T-helper 22 cell (primary cell): ENCODE measurements around the gene ST3GAL4.
"Not testable (repeated sequence)": the region's sequence is repeated elsewhere in the genome, so short reads cannot be mapped to it uniquely, and the experiment has no call there.

ENCODE experiments used
- DNase-seq: peaks from one replicate; pipeline ENCODE4 v3.0.0-alpha.2; 2020; ENCODE audit warnings: low read depth

Gene ST3GAL4, protein sequence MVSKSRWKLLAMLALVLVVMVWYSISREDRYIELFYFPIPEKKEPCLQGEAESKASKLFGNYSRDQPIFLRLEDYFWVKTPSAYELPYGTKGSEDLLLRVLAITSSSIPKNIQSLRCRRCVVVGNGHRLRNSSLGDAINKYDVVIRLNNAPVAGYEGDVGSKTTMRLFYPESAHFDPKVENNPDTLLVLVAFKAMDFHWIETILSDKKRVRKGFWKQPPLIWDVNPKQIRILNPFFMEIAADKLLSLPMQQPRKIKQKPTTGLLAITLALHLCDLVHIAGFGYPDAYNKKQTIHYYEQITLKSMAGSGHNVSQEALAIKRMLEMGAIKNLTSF

DNA sequence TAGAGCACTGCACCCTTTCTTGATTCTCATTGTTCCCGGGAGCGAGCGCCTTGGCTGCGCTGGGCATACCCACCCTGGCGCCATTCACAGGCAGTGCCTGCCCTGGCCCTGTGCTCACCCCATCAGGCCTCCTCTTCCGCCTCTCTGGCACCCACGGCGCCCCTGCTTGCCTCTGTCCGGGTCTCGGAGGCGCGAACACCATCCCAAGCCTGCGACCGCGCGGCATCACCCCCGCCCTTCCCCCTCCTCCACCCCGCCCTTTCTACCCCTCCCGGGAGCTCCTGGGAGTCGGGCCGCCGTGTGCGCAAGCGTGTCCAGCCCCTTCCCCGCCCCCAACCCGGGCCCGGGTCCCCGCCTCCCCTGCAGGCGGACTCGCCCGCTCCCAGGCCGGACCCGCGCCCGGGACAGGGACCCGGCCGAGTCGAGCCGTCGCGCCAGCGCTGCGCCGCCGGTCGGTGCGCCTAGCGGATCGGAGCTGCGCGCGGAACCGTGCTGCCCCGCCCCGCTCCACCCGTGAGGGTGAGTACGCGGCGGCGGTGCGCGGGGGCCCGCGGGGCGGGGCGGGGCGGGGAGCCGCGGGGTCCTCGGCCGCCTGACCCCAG, at the start of gene ST3GAL4:
TSS of gene ST3GAL4 (plus strand) at position 363 of the 602 bp plus-strand sequence. CDS start 50,470 bp downstream, outside the sequence.
- DNase-seq, result peak; percentile 34

DNA sequence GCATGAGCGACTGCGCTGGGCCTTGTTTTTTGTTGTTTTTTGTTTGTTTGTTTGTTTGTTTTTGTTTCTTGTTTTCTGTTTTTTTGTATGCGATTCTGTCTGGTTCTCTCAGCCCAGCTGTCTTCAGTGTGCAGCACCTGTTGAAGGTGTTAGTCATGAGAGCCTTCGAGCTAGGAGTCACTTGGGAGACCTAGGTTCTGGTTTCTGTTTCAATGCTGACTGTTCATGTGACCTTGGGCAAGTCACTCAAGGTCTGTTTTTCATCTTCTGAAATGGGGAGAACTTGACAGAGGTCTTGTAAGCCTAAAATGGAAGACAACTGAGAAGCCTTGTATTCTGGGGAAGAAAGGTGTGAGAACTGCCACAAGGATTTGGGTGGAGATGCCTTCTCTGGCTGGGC, 49.8 kb upstream of the ST3GAL4 start:
- no peak for DNase-seq

DNA sequence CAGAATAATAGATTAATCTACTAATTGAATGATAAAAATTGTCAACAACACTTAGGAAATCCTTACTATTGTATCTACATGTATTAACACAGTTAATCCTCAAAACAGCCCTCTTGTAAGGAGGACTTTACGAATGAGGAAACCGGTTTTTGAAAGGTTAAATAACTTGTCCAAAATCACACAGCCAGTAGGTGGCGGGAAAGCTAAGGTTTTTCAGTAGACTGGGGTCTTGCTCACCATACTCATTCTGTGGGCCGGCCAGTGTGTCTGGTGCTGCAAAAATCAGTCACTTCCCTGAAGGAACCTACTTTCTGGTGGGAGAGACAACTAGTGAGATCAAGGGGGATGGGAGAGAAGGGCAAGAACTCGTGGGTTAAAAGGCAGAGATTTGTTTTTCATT, 47.8 kb upstream of the ST3GAL4 start:
- no peak for DNase-seq

DNA sequence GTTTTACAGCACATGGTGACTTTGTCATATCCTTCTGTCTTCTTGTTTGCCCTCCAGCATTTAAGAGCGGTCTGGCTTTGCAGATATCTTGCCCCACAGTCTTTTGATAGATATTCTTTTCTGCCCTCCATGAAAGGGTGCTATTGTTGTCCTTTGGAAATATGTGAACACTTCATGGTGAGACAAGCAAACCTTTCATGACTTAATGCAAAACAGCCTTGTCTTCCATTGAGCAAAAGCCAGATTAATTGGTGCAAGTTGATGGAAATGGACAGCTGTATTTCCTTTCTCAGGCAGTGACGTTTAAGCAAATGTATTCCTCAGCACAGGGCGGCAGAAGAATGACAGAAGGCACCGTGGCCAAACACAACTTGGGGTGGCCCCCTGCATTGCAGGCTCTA, 47.2 kb upstream of the ST3GAL4 start:
- DNase-seq, result no peak

DNA sequence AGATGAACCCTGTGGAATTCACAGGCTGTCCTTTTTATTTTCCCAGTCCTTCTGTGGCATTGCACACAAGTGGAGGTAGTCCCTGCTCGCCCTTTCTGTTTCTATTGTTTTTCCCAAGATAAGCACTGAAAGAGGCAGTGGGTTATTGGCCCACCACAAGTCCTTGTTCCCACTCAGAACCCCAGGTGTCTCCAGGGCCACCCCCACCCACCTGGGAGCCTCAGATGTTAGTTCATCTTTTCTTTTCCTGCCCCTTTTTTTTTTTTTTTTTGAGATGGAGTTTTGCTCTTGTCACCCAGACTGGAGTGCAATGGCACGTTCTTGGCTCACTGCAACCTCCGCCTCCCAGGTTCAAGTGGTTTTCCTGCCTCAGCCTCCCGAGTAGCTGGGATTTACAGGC, 46.7 kb upstream of the ST3GAL4 start:
- DNase-seq, result not testable (repeated sequence)

DNA sequence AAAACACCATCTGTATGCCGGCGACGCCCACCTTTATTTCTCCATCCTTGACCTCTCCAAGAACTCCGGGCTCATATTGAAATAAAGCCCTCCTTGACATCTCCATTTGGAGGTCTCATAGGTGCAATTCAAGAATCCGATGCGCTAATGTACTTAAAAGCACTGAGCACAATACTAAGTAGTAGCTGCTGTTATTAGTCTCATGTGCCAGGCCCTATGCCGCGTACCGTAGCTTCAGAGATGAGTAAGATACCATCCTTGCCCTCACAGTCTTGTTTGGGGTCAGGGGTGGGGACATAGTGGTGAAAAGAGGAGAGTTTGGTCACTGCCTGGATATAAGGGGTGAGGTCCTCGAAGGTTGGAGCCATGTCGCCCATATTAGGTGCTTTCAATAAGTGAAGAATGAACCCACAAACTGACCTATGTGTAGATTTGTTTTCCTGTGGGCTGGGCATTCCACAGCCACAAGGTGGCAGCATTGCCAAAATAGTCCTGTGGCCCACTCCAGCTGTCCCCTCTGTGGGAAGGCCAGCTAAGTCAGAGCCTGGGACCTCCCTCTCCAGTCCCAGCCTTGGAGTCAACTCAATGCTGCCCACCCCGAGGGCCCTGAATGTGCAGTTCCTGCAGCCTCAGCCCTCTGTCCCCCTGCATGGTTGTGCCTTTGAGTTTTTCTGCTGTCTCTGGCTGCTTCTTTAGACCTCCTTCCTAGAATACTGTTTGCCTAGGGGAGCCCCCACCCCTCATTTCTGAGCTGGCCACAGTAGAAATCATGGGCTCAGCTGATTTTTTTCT, 45.1 kb upstream of the ST3GAL4 start:
- DNase-seq, result no peak

DNA sequence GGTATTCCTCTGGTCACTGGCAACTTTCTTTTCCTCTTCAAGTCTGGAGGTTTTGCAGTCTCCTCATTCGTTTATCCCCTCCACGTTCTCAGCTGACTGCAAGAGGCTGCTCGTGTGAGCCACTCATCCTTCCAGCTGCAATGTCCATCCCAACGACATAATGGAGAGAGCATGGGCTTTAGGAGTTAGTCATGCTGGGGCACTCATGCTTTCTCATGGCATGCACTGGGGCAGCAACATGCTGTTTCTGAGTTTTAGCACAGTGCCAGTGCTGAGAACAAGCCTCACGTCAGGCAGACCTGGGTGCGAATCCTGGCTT, 44.5 kb upstream of the ST3GAL4 start:
- DNase-seq, result no peak

DNA sequence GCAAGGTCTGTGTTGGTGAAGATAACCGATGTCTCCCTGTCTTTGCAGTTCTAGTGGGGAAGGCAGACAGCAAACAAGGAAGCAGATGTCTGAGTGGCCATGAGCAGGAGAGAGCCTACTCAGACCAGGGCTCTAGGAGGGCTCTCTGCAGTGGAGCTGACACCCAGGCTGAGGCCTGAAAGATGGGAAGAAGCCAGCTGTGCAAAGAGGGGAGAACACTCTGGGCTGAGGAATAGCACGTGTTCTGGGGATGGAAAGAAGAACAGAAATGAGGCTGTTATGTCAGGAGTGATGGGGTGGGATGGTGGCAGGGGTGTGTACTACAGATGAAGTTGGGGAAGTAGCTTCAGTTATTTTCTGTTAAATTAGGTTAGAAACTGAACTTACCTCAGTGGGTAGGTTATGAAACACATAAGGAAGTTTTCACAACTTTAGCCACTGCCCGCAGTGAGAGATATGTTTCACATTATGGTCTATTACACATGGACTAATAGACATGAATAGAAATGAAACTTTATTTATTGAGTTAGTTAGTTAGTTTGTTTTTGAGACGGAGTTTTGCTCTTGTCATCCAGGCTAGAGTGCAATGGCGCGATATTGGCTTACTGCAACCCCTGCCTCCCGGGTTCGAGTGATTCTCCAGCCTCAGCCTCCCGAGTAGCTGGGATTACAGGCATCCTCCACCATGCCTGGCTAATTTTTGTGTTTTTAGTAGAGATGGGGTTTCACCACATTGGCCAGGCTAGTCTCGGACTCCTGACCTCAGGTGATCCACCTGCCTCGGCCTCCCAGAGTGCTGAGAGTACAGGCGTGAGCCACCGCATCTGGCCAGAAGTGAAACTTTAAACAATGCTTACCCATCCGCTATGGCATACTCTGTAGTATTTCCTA, 43.8 kb upstream of the ST3GAL4 start:
- DNase-seq, result no peak

DNA sequence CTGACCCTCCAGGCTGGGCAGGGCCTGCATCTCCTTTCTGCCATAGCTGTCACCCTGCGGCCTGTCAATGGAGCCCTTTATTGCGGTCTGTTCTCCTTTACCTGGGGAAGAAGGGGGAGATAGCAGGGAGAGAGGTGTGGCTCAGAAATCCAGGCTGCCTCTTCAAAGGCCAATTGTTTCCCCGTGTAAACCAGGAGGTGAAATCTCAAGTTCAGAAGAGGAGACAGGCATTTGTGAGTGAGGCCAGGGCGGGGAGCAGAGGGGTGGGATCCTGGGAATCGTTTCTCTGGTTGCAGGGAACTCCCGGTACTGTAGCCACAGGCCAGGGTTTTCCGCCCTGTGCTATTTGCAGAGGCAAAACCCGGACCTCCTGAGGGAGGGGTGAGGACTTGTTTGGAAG, 42.5 kb upstream of the ST3GAL4 start:
- no peak for DNase-seq

DNA sequence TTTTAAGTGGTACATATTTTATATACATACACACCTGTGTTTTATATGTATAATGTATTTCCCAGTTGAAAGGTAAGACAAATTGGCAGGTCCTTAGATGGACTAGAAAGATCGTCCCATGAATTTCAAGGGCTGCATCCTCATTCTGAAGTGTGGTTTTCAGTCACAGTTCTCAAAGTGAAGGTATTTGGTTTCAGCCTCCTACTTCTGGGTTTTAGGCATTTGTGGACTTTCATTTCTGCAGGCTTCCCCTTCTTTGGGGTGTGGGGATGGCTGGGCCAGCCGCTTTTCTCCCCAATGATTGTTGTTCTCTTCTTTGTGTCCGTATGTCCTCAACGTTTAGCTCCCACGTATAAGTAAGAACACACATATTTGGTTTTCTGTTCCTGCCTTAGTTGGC, 41.7 kb upstream of the ST3GAL4 start:
- DNase-seq, result no peak

DNA sequence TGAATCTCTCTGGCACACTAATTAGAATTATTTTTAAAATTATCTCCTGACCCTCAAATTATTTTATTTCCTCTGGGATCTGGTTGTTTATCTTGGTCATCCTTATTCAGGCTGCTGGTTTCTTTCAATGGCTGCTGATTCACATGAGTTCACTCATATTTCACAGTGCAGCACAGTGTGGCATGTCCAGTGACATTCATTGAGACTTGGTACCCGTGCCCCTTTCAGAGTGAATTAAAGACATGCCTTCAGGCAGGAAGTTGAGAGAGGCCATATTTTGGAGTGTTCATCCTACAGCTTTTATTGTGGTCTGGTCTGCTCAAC, 38.1 kb upstream of the ST3GAL4 start:
- no peak for DNase-seq

DNA sequence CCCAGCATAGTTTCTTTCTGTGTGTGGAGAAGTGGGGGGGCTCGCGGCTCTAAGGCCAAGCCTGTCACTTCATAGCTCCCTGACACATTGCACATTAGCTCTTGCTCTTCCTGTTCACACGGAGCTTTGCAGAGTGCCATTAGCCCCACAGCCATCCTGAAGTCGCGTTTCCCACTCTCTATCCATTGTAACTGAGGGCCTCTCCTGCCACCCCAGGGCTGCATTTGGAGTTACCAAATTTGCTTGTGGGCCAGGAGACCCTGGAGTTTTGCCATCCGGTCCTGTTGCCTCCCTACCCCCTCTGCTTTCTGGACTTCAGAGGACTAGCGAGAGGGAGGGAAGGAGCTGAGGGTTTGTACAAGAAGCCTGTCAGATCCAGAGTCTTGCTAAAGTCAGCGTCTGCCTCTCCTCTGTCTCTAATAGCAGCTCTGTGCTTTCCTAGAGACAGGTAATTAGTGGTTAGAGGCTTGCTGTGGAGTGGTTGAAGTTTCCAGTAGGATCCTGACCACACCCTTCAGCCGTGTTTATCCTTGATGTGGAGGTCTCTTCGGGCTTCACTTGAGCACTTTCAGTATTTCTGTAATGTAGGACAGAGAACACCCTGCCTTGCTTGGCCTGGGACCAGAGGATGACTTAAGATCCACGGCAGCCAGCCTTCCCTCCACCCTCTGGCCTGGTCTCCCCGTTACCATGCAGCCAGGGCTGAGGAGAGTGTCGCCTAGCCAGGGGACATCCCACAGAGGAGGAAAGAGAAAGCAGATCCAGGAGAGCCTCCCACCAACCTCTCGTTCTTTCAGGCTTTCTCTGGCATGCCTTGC, 37.5 kb upstream of the ST3GAL4 start:
- DNase-seq, result no peak

DNA sequence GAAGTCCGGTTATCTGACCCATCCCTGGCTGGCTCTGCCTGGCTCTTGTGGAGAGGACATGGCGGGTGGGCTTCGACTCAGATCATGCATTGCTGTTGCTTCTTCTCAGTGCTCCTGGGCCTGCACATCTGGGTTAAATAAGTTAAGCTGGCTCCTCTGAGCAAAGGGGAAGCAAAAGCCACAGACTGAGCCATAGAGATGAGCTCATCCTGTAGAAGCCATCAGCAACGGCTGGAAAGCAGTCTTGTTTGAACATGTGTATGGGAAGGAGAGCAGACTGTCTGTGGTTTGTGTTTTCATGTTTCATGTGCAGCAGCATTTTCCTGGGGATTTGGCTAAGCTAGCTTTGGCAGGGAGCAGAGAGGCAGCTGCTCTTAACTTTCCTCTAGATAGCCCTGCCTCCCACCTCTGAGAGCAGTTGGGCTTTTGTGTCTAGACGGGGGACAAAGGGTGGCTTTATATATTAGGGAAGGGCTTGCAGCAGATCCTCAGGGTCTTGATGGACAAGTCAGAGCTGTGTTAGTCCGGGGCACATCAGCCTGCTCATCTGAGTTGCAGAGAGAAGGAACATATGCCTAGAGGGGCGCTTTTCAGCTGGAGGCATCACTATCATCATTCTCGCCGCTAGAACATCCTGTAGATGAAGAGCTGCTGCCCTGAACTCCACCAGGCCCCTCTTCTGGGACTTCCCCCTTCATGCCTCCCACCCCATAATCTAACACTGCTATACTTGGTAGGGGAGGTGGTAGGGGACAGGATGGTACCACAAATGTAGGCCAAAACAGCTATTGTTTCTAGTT, 36.7 kb upstream of the ST3GAL4 start:
- DNase-seq, result no peak

DNA sequence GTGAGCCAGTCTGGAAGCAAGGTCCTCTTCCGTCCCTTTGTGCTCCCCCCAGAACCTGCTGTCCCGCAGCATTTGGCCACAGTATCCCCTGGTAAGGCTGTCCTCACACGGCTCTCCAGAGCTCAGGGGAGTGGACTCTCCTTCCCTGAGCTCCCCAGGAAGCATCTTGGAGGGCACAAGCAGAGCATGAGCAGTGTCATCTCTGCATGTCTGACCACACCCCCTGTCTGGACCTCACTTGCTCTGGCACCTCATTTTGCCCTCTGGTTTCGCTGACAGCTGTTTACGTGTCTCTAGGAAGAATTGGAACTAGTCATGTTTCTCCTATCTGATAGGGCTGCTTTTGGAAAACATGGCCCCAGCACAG, 36.1 kb upstream of the ST3GAL4 start:
- no peak for DNase-seq

DNA sequence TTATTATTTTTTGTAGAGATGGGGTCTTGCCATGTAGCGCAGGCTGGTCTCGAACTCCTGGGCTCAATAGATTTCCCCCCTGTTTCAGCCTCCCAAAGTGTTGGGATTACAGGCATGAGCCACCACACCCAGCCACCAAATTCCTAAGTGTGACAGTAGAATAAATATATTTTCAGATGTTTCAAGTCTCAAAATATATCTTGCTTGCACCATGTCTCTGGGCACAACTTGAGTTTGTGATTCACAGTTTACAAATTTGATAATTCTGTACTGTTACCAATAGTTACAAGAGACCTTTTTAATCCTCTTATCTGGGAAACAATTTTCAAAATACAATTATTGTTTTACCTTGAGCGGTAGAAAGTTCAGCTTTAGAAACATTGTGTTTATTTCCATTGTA, 32.5 kb upstream of the ST3GAL4 start:
- DNase-seq, result no peak

DNA sequence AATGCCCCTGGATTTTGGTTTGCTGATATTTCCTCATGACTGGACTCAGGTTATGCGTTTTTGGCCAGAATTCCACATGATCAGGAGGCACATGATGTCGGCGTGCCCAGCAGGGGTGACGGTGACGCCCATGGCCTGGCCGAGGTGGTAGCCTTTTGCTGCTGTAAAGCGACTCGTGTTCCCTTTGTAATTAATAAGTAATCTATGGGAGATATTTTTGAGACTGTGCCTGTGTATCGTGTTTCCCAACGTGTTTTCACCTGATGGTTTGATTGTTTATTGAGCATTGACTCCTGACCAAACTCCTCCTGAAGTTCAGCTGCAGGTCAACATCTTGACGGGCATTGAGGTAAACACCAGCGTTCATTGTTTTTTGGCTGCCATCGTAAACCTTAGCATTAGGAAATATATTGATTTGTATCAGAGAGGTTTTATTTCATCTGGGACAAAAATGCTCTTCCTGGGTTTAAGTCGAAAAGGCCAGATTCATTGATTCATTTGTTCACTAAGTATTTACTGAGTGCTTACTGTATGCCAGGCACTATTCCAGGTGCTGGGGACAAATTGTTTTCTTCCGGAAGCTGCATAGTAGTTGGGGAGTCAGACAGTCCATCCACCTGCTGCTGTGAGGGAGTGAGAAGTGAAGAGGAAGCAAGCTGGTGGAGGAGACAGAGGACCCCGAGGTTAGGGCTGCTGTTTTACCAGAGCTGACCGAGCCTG, 28.0 kb upstream of the ST3GAL4 start:
- no peak for DNase-seq

DNA sequence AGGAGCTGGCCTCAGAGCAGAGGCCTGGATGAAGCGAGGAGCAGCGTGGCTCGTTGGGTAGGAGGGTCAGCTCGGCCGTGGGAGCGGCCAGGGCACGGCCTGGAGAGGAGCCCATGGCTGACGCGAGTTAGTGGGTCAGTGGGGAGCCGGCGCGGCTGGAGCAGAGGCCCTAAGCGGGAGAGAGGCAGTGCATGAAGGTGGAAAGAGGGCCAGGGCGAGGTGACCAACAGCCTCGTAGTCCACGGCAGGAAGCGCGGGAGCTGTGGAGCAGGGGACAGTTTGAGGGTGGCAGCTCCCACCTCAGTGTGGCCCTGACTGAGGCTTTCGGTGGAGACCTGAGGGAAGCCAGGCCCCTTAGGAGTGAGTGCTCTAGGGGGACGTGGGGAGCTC, 27.5 kb upstream of the ST3GAL4 start:
- no peak for DNase-seq

DNA sequence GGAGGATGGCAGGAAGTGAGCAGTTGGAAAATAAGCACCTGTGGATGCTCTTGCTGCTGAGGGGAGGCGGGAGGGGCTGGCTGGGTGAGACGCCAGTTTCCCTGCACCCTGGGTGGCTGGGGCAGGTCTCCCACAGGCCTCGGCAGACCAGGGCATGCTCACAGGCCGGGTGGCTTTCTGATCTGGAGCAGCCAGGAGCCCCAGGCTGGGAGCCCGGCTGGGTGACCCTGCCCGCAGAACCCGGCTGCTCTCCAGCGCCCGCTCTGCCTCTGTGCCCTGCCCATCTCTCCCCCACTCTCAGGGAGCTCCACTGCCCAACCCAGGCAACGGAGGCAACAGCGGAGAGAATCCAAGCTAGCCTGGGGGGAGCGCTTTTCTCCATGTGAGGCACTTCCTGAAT, 27.0 kb upstream of the ST3GAL4 start:
- no peak for DNase-seq

DNA sequence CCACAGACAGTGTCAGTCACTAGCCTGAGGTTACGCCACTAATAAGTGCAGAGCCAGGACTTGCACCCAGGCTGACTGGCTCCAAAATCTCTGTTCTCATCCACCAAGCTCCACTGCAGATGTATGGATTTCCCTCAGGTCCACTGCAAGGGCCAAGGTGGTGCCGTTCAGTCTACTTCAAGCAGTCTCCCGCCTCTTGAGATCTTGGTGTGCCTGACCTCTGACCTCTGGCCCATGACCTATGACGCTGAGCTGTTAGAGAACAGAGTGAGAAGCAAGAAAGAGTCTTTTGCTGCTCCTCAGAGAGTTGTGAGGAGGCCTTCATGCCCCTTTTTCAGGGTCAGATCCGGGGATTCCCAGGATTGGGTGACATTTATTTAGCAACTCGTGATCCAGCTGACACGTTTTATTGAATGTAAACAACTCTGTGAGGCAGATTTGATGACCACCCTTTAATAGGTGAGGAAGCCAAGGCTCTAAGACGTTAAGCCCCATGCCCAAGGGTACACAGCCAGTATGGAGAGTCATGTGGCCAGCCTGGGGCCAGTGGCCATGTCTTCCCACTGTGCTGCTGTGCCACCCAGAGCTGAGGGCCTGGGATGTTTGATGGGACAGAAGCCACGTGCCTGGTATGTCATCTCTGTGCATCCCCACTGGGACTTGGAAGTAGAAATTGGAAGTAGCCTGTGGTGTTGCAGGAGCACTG, 26.4 kb upstream of the ST3GAL4 start:
- DNase-seq, result no peak
